Astrocyte (in vitro differentiated cells and primary cell): ENCODE data around the gene TIAM2.

Experiments used
- EZH2 ChIP-seq: IDR thresholded peaks from 2 replicates; pipeline ENCODE4 v1.6.1; 2012; ENCODE audit warnings: mild to moderate bottlenecking, low read length, inconsistent platforms; ENCODE audit not compliant: insufficient read depth
- TF ChIP-seq, protein P1 (sequence below): IDR thresholded peaks from 2 replicates; pipeline ENCODE4 v1.5.1; 2011; ENCODE audit warnings: low read depth, mild to moderate bottlenecking, inconsistent platforms, low read length, moderate library complexity; ENCODE audit not compliant: insufficient read depth

DNA sequence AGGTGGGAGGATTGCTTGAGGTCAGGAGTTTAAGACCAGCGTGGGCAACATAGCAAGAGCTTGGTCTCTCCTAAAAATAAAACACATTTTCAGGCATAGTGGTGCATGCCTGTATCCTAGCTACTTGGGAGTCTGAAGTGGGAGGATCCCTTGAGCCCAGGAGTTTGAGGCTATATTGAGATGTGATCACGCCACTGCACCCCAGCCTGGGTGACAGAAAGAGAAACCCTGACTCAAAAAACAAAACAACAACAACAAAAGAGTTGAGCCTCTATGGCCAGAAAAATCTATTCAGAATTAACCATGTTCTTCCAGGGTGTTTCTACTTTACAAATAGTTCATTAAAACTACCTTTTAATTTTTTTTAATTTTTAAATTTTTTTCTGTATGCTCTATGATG is 60.6 kb downstream of the TIAM2 start:
- TF ChIP-seq, protein P1, sequence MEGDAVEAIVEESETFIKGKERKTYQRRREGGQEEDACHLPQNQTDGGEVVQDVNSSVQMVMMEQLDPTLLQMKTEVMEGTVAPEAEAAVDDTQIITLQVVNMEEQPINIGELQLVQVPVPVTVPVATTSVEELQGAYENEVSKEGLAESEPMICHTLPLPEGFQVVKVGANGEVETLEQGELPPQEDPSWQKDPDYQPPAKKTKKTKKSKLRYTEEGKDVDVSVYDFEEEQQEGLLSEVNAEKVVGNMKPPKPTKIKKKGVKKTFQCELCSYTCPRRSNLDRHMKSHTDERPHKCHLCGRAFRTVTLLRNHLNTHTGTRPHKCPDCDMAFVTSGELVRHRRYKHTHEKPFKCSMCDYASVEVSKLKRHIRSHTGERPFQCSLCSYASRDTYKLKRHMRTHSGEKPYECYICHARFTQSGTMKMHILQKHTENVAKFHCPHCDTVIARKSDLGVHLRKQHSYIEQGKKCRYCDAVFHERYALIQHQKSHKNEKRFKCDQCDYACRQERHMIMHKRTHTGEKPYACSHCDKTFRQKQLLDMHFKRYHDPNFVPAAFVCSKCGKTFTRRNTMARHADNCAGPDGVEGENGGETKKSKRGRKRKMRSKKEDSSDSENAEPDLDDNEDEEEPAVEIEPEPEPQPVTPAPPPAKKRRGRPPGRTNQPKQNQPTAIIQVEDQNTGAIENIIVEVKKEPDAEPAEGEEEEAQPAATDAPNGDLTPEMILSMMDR: no peak
- no peak for TF ChIP-seq EZH2
